ENCODE data around the gene CST11. TPM values are rescaled to one million over a fixed set of nuclear protein-coding genes. Genes with fewer than 3 reads are reported as not detected.

Gene CST11, protein sequence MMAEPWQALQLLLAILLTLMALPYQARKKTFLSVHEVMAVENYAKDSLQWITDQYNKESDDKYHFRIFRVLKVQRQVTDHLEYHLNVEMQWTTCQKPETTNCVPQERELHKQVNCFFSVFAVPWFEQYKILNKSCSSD
- total RNA-seq, result not detected in 2 replicates

DNA sequence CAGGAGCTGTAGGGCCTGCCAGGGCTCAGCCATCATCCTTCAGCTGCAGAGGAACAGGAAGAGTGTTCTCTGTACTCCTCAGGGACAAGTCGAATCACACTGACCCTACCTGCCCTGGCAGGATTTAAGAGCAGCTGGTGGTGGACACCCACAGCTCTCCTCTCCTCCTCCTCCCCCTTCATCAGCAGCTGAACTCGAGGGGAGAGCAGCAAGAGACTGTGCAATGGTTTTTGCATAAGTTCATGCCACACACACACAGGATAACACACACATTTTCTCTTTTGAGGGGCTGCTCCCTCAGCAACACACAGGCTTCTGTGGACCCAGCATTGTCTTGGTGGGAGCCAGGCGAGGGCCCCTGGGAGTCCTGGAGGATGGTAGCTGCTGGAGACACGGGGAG, at the start of gene CST11:
TSS of gene CST11 (minus strand) at position 101 of the 400 bp plus-strand sequence. CDS start at position 36, 65 bp downstream.

DNA sequence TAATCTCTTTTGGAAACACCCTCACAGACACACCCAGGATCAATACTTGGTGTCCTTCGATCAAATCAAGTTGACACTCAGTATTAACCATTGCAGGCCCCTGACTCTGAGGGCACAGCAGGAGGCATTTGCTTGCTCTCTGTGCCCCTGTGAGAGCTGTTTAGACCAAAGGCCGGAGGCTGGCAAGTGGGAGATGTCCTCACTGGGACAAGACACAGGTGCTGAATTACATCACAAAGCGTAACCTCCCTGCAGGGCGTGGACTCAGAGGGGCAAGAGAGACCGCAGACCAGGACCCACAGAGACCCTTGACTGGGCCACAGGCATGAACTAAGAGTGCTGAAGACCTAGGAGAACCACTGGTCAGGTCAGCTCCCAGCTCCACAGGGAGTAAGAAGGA, 38.1 kb upstream of the CST11 start, which contains the start of gene CST8:
TSS of gene CST8 (plus strand) at position 301 of the 400 bp plus-strand sequence. CDS start 551 bp downstream, outside the sequence.

GRCh38 chr20:23420943-23421931, 31.4 kb downstream of the CST11 start, which contains the start of gene NAPB:
Gene NAPB, minus strand, starts transcription at chr20:23421488. Its CDS starts 86 bp downstream, at chr20:23421402.

Other genes starting within 250 kb of the CST11 start
- gene NXT1, start 102.1 kb downstream of the CST11 start, total RNA-seq, result 25.6 and 39.4 TPM in 2 replicates
- 29.0 and 40.1 TPM in 2 replicates for gene GZF1, start 90.7 kb downstream of the CST11 start, total RNA-seq
- 10.9 and 12.2 TPM in 2 replicates for gene NAPB, start 31.4 kb downstream of the CST11 start, total RNA-seq
- not detected in 2 replicates for gene CSTL1, start 13.2 kb downstream of the CST11 start, total RNA-seq
- gene CST8, start 38.2 kb upstream of the CST11 start, total RNA-seq, result not detected in 2 replicates
- gene CST9L, start 115.6 kb upstream of the CST11 start, total RNA-seq, result 0.11 TPM in 1 of 2 replicates, not detected in the other
- not detected in 2 replicates for gene CST9, start 153.0 kb upstream of the CST11 start, total RNA-seq
- gene CST3, start 185.1 kb upstream of the CST11 start, total RNA-seq, result 117 and 151 TPM in 2 replicates
- gene CST4, start 236.2 kb upstream of the CST11 start, total RNA-seq, result 0.22 and 0.75 TPM in 2 replicates